Measurements from ENCODE around the gene FXYD5. TPM values are rescaled to one million over a fixed set of nuclear protein-coding genes. Genes with fewer than 3 reads are reported as not detected.
A peak's percentile ranks its signal among the peaks of the same experiment; 100 is the strongest.

The FXYD5 gene
- total RNA-seq (2021; ENCODE audit: unreplicated experiment) (123 TPM), Bru-seq, nascent RNA (percentile 79 among the genes with signal in this experiment), BruChase-seq, experiment 1, labeled RNA remaining after a 6-hour chase (percentile 82 among the genes with signal in this experiment), BruChase-seq, experiment 2, labeled RNA remaining after a 2-hour chase (percentile 82 among the genes with signal in this experiment)
- 416 TPM in 2 replicates for polyA plus RNA-seq (2012)
- long read RNA-seq, transcript FXYD5-204 (9 exons, 872 nt) = major isoform, 23 of 55 reads
- long read RNA-seq, partial matches to known transcripts = 11 of 55 reads
- long read RNA-seq, other reads (novel, unspliced or antisense) = 13 of 55 reads

- intact Hi-C loops (cut with micrococcal nuclease) = no loop called here
- DNase-seq (ENCODE audit: low read depth, low spot score) (no peak), ATAC-seq (peak; percentile 79)
- Histone ChIP-seq H2AFZ (ENCODE audit: low read depth, low read length, poor library complexity, severe bottlenecking) (no peak within 1 kb of the TSS), H3K9me3 (ENCODE audit: control insufficient read depth in 1 of 2, insufficient read depth in 1 of 2, low read depth in 1 of 2, low read length in 2 of 2) (no peaks in the 10 kb centered on the region), H3K9ac (ENCODE audit: low read length) (peak within 1 kb of the TSS; percentile 93), H3K27me3 (ENCODE audit: insufficient read depth, low read length) (no peaks in the 10 kb centered on the region), H3K9me2 (ENCODE audit: insufficient read depth) (no peaks in the 10 kb centered on the region), H3K36me3 (ENCODE audit: control insufficient read depth in 1 of 2, insufficient read depth in 2 of 2, low read length in 2 of 2) (peaks cover 6 to 32% of the 10 kb centered on the region in 2 experiments; a peak in 3 of 4 replicates), H3K4me2 (ENCODE audit: low read length) (peak within 1 kb of the TSS; percentile 98), H3K79me2 (ENCODE audit: insufficient read depth, low read length) (peaks cover 30% of the 10 kb centered on the region; the same call in 1 of the 2 replicates), H3K4me3 (replicated peaks in 1 of 2; ENCODE audit: low read depth in 1 of 2, low read length in 2 of 2) (peak within 1 kb of the TSS; percentile 75 to 95), H3K4me1 (ENCODE audit: control insufficient read depth in 1 of 2, insufficient read depth in 2 of 2, low read length in 2 of 2) (peaks cover 8 to 42% of the 10 kb centered on the region in 2 experiments), H4K20me1 (ENCODE audit: insufficient read depth) (no peaks in the 10 kb centered on the region), H3K27ac (ENCODE audit: low read depth, low read length) (peak within 1 kb of the TSS; percentile 87)
- BruUV-seq (replicated peaks) = no TSS peak
- ChIA-PET POLR2A (no interaction called here), RAD21 (ENCODE audit: low non-redundant PET in 1 of 2, low total read pairs in 2 of 2, uncharacterized antibody in 2 of 2, unreplicated experiment in 2 of 2) (interaction anchor here (0.6 kb wide), 2 partner anchors 14 to 115 kb away, joined by 3 to 5 read pairs; no protein-coding TSS in a partner anchor), CTCF (interaction anchor here (0.7 to 1.5 kb wide), 7 partner anchors 9 to 99 kb away, joined by 3 to 5 read pairs (median 5); partner anchors contain the start of gene LGI4)
- TF ChIP-seq POLR2AphosphoS5 (IDR thresholded peaks at IDR 0.05; ENCODE audit: low read depth, low read length) (peak; percentile 81), FOSL1 (IDR thresholded peaks at IDR 0.05; ENCODE audit: low read depth) (no peak), RAD21 (IDR thresholded peaks at IDR 0.05; ENCODE audit: low read depth) (no peak), MAX (IDR thresholded peaks at IDR 0.05) (peak; percentile 76), POLR2A (IDR thresholded peaks at IDR 0.05; ENCODE audit: borderline replicate concordance, extremely low read depth, insufficient read depth, insufficient read length) (peak; percentile 41), CBX3 (IDR thresholded peaks at IDR 0.05; ENCODE audit: low read depth) (no peak), ZNF274 (IDR thresholded peaks at IDR 0.05; ENCODE audit: low read depth, low read length) (no peak), SIN3A (IDR thresholded peaks at IDR 0.05; ENCODE audit: low read depth) (peak; percentile 80; the same call in 1 of the 2 replicates), CEBPB (IDR thresholded peaks at IDR 0.05; ENCODE audit: low read depth) (no peak), TCF7L2 (IDR thresholded peaks at IDR 0.05; ENCODE audit: borderline replicate concordance, extremely low read depth, insufficient read depth, insufficient read length) (no peak), EGR1 (IDR thresholded peaks at IDR 0.05; ENCODE audit: low read depth) (peak; percentile 29; the same call in 1 of the 2 replicates), ATF3 (IDR thresholded peaks at IDR 0.05) (no peak), CTCF (IDR thresholded peaks at IDR 0.05 in 2 of 3, conservative IDR thresholded peaks at IDR 0.05 in 1 of 3; ENCODE audit: borderline replicate concordance in 1 of 3, insufficient read depth in 1 of 3, low read depth in 2 of 3, low read length in 2 of 3) (no peak), EZH2 (IDR thresholded peaks at IDR 0.05) (no peak), EZH2phosphoT487 (IDR thresholded peaks at IDR 0.05; ENCODE audit: borderline replicate concordance) (no peak), REST (IDR thresholded peaks at IDR 0.05; ENCODE audit: low read depth) (no peak), SP1 (IDR thresholded peaks at IDR 0.05; ENCODE audit: low read depth) (no peak), ZFX (IDR thresholded peaks at IDR 0.05) (peak; percentile 38), ELF1 (IDR thresholded peaks at IDR 0.05; ENCODE audit: borderline replicate concordance, low read depth) (no peak; the same call in 1 of the 2 replicates)
These were observed at the start of gene FXYD5 for GRCh38 chr19:35154525-35155406. TSS of gene FXYD5 (plus strand) at chr19:35154735. CDS start at chr19:35155551, 816 bp downstream.
